ENCODE results near the gene OR1F1. TPM values are rescaled to one million over a fixed set of nuclear protein-coding genes. Genes with fewer than 3 reads are reported as not detected.
A peak's percentile ranks its signal among the peaks of the same experiment; 100 is the strongest.
"Not testable (repeated sequence)": the region's sequence is repeated elsewhere in the genome, so short reads cannot be mapped to it uniquely, and the experiment has no call there.

Gene OR1F1
- total and polyA plus RNA-seq, 7 donors = not detected

DNA sequence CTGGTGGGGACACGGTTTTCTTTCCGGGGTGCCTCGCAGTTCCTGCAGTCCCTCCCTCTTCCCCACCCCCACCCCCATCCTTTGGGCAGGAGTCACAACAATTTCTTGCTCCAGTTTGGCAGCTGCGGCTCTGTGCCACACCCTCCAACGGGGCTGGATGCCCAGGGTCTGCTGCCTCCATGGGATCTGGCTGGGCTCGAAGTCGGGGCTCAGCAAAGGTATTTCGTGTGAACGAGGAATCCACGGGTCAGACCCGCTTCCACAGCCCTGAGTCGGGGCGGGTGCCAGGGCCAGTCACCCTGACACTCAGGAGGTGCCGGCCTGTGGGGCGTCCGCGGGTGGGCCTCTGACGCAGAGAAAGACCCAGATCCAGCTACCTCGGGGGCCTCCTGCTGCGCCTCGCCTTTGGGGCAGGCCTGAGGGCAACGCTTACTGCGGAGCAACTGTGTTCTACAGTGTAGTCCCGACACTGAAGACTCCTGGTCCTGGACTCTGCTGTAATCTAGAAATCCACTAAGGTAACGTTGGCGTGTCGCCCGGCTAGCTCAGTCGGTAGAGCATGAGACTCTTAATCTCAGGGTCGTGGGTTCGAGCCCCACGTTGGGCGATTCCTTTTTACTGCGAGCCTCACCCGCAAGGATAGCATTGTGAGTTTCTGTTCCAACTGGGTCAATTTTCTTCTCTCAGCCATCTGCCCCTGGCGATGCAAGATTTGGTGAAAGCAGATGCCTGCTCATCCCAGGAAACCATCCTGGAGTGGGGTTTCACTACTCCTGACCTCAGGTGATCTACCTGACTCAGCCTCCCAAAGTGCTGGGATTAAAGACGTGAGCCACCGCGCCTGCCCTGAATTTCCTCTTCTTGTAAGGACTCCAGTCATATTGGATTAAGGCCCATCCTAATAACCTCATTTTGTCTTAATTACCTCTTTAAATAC lies 12.6 kb upstream of the OR1F1 start:
- no peak overlapping the region for H3K27ac ChIP-seq
- H3K36me3 ChIP-seq = no peaks in the 10 kb centered on the region
- peaks cover 0 to 31% (median 16%) of the 10 kb centered on the region in 4 donors for H3K4me1 ChIP-seq
- peaks cover 62 to 100% (median 95%) of the 10 kb centered on the region in 3 donors for H3K27me3 ChIP-seq
- H3K4me3 ChIP-seq = no peak overlapping the region
- peak; percentile 50 for DNase-seq
- 13 to 17% methylated on average over 39 of the region's 39 CpGs for WGBS, 2 donors
- intact Hi-C loops (cut with DNase I) = no loop called here
- H3K9me3 ChIP-seq = no peaks in the 10 kb centered on the region
- TF ChIP-seq POLR2A (IDR thresholded peaks at IDR 0.05) = no peak
- TF ChIP-seq, protein P1, sequence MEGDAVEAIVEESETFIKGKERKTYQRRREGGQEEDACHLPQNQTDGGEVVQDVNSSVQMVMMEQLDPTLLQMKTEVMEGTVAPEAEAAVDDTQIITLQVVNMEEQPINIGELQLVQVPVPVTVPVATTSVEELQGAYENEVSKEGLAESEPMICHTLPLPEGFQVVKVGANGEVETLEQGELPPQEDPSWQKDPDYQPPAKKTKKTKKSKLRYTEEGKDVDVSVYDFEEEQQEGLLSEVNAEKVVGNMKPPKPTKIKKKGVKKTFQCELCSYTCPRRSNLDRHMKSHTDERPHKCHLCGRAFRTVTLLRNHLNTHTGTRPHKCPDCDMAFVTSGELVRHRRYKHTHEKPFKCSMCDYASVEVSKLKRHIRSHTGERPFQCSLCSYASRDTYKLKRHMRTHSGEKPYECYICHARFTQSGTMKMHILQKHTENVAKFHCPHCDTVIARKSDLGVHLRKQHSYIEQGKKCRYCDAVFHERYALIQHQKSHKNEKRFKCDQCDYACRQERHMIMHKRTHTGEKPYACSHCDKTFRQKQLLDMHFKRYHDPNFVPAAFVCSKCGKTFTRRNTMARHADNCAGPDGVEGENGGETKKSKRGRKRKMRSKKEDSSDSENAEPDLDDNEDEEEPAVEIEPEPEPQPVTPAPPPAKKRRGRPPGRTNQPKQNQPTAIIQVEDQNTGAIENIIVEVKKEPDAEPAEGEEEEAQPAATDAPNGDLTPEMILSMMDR (IDR thresholded peaks at IDR 0.05) = no peak

DNA sequence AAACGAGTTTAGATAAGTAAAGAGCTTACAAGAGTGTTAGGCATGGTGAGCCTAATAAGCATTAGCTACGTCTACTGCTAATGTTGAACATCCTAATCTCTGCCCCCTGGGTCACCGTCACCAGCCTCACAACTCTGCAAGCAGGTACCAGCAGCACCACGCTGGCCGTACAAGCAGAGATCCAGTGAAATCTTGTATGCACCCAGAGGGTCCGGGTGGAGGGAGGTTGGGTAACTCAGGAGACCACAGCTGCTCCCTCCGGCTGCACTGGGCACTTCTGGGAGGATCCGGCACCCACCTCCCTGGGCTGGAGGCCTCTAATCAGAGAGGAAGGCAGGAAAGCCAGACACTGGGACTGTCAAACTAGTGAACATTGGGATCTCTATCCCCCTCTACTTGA lies 8.4 kb upstream of the OR1F1 start:
- no peak overlapping the region for H3K4me3 ChIP-seq
- no peak overlapping the region for H3K27ac ChIP-seq
- H3K27me3 ChIP-seq = peaks cover 50 to 100% (median 94%) of the 10 kb centered on the region in 3 donors
- no peak for TF ChIP-seq EP300 (IDR thresholded peaks at IDR 0.05)
- TF ChIP-seq, protein P1 (IDR thresholded peaks at IDR 0.05) = no peak
- no peaks in the 10 kb centered on the region for H3K36me3 ChIP-seq
- intact Hi-C loops (cut with DNase I) = no loop called here
- no peak for DNase-seq
- WGBS, 2 donors = 76 to 78% methylated on average over 8 of the region's 8 CpGs
- H3K9me3 ChIP-seq = no peaks in the 10 kb centered on the region
- H3K4me1 ChIP-seq = peaks cover 0 to 21% (median 12%) of the 10 kb centered on the region in 4 donors

DNA sequence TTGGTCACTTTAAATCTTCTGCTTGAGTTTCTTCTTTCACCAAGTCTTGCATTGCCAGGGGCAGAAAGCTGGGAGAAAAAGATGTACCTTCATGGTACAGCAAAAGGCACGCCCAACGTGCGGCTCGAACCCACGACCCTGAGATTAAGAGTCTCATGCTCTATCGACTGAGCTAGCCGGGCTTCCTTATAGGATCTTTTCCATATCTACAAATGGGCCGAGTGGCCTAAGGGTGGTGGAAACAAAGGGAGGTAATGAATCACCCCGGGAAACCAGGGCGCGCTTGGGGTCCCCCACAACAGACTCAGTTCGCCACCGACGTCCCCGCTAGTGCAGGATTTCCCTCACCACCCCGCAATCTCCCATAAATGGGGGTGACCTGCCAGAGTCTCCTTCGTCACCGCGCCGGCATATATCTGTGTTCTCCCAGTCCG lies 7.5 kb upstream of the OR1F1 start:
- 29 to 67% methylated on average over 21 of the region's 21 CpGs for WGBS, 2 donors
- TF ChIP-seq POLR2AphosphoS5 (IDR thresholded peaks at IDR 0.05) = no peak
- H3K27ac ChIP-seq = no peak overlapping the region
- no peaks in the 10 kb centered on the region for H3K36me3 ChIP-seq
- no peaks in the 10 kb centered on the region for H3K9me3 ChIP-seq
- H3K4me3 ChIP-seq = no peak overlapping the region
- H3K27me3 ChIP-seq = peaks cover 43 to 100% (median 89%) of the 10 kb centered on the region in 3 donors
- H3K4me1 ChIP-seq = peaks cover 0 to 16% (median 12%) of the 10 kb centered on the region in 4 donors
- peak; percentile 57 for DNase-seq
- intact Hi-C loops (cut with DNase I) = no loop called here

DNA sequence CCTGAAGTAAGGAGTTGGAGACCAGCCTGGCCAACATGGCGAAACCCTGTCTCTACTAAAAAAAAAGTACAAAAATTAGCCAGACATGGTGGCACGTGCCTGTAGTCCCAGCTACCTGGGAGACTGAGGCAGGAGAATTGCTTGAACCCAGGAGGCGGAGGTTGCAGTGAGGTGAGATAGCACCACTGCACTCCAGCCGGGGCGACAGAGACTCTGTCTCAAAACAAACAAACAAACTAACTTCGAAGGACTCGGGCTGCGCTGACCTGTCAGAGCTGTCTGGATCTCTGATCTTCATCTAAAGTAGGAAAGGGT lies 5.8 kb upstream of the OR1F1 start:
- WGBS, 2 donors = 32 to 41% methylated on average over 8 of the region's 8 CpGs
- H3K4me3 ChIP-seq; H3K27ac ChIP-seq; H3K36me3 ChIP-seq; H3K9me3 ChIP-seq; intact Hi-C loops (cut with DNase I); DNase-seq: not testable (repeated sequence)
- Histone ChIP-seq H3K4me1 (peaks cover 0 to 16% (median 12%) of the 10 kb centered on the region in 4 donors), H3K27me3 (peaks cover 37 to 100% (median 81%) of the 10 kb centered on the region in 3 donors)

DNA sequence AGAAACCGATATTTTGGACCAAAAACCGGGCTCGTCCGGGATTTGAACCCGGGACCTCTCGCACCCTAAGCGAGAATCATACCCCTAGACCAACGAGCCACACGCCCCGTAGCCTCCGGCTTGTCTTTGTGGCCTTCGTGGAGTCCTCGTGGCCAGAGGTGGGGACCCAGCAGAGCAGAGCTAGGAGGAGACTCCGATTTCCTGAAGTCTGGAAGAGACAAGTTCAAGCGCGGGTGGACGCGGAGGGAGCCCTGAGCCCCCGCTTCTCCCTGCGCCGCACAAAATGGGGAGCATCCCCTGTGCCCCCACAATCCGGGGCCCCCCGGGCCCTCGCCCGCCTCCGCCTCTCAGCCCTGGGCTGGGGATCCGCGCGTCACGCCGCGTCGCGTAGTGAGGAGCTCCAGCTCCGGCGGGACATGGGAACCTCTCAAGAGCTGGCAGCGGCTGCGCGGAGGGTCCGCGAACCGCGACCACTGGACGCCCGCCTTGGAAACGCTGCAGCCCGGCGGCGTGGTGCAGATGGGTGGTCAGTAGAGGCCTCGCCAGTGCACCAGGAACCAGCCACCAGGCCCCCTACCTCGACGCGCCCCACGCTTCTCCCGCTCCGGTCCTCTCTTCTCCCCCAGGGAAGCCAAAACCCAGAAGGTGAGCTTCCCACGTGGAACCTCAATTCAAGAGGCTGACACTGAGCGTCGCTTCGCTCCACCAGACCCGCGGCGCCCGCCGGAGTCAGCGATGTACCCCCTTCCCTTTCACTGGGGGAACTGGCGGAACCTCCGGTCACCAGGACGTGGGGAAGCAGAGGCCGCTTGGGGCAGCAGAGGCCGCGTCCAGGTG lies 5.2 kb upstream of the OR1F1 start:
- no peaks in the 10 kb centered on the region for H3K36me3 ChIP-seq
- TF ChIP-seq, protein P1 (IDR thresholded peaks at IDR 0.05) = no peak
- TF ChIP-seq POLR2AphosphoS5 (IDR thresholded peaks at IDR 0.05) (no peak), POLR2A (IDR thresholded peaks at IDR 0.05) (no peak), EP300 (IDR thresholded peaks at IDR 0.05) (no peak)
- no peak for DNase-seq

More for the DNA sequence above, 5.2 kb upstream of the OR1F1 start:
- Histone ChIP-seq H3K27ac (no peak overlapping the region), H3K4me1 (peaks cover 0 to 16% (median 12%) of the 10 kb centered on the region in 4 donors), H3K9me3 (no peaks in the 10 kb centered on the region), H3K4me3 (peak overlapping the region in 2 of 4 donors; percentile 15 to 17), H3K27me3 (peaks cover 39 to 100% (median 80%) of the 10 kb centered on the region in 3 donors)
- WGBS, 2 donors = 2 to 6% methylated on average over 72 of the region's 72 CpGs
- intact Hi-C loops (cut with DNase I) = no loop called here

Measured in sigmoid colon (tissue), 7 donors.